HG03159 (cell line): ENCODE data around the gene APOBEC3H.

Experiments
- ATAC-seq: cut with Tn5 transposase; IDR thresholded peaks from one replicate; pipeline ENCODE4 v1.9.1; 2021; ENCODE audit warnings: mild to moderate bottlenecking, moderate library complexity; ENCODE audit not compliant: unreplicated experiment

The APOBEC3H gene

DNA sequence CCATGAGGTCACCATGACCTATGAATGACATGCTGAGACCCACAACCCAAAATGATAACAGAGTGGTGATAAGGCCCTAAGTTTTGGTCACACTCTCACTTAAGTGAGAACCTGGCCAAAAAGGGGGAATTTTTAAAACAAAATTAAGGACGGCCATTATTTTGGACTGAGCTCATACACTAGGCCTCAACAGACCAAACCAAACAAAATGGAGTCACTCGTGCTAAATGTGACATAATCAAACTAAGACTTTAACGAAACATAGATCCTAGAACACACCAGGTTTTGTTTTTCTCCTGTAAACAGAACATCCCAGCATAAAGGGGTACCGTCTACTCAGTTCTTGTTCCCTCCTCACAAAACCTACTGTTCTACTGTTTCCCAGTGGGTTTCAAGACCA, 11.4 kb downstream of the APOBEC3H start:
- no peak for ATAC-seq

GRCh38 chr22:39109361-39109760, 12.3 kb downstream of the APOBEC3H start:
- no peak for ATAC-seq

DNA sequence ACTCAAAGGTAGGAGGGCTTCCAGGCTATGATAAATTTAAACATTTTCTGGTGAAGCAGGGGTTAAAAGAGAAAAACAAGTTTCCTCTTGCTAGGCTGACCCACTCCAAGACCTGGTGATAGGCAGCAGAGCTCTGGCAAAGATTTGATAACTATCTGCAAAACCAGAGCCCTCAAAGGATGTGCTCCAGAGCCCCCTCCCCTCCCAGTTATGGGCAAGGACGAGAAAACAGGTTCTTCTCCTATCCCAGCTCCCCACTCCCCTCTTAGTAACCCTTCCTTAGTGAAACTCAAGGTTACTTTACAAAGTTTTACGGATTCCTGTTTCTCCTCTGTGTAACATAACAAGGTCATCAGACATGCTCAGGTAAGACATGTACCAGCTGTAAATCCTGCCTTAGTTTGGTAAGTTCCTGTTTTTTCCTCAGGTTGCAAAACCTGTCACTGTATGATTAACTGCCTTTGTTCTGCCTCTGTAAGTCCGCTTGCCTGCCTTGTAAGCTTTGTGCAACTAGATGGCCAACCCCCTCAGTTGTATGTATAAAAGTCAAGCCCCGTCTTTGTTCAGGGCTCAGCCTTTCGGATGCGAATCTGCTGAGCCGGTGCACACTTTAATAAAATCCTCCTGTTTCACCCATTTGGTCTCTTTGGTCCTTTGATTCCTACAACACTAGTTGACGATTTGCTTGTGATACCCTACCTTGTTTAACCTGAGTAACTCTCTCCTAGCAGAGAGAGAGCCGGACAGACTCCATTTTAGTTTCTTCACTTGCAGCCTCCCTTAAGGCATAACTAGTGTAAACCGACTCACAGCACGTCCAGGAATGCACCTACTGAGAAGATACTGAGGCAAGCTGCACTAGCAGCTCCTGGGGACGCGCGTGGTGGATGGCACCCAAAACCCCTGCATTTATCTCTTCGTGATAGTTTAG, 13.9 kb downstream of the APOBEC3H start:
- ATAC-seq = no peak

GRCh38 chr22:39114112-39114511, 17.1 kb downstream of the APOBEC3H start:
- no peak for ATAC-seq

GRCh38 chr22:39115570-39115969, 18.5 kb downstream of the APOBEC3H start:
- ATAC-seq = no peak

DNA sequence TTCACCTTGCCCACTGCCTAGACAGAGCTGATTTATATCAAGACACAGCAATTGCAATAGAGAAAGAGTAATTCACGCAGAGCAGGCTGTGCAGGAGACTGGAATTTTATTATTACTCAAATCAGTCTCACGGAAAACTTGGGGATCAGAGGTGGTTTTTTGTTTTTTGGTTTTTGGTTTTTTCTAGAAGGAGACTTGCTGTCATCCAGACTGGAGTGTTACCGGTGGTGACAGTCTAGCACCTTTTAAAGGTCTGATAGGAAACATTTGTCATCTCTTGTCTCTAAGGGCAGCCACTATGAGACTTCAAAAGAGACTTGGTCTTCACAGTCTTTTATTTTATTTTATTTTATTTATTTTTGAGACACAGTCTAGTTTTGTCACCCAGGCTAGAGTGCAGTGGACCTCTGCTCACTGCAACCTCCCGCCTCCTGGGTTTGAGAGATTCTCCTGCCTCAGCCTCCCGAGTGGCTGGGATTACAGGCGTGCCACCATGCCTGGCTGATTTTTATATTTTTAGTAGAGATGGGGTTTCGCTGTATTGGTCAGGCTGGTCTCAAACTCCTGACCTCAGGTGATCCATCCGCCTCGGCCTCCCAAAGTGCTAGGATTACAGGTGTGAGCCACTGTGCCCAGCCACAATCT, 19.1 kb downstream of the APOBEC3H start:
- no peak for ATAC-seq

- ATAC-seq = peak; percentile 53
Measured at GRCh38 chr22:39117585-39118191, 20.6 kb downstream of the APOBEC3H start.

DNA sequence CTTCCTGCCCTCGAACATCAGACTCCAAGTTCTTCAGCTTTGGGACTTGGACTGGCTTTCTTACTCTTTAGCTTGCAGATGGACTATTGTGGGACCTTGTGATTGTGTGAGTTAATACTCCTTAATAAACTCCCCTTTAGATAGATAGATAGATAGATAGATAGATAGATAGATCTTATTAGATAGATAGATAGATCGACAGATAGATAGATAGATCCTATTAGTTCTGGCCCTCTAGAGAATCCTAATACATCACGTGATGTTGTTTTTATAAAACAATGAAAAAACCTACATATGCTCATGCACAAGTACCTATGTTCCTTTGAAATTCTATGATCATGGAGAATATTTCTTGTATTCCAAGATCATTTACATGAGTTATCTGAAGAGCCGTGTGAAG, 23.9 kb downstream of the APOBEC3H start:
- ATAC-seq = no peak

- no peak for ATAC-seq
Measured at GRCh38 chr22:39122772-39123470, 25.9 kb downstream of the APOBEC3H start.

- no peak for ATAC-seq
Measured at GRCh38 chr22:39123751-39124581, 26.9 kb downstream of the APOBEC3H start.

GRCh38 chr22:39125622-39126021, 28.6 kb downstream of the APOBEC3H start:
- ATAC-seq = no peak

GRCh38 chr22:39128508-39128907, 31.5 kb downstream of the APOBEC3H start:
- no peak for ATAC-seq

GRCh38 chr22:39129081-39129480, 32.0 kb downstream of the APOBEC3H start:
- no peak for ATAC-seq

- ATAC-seq = no peak
Measured at GRCh38 chr22:39129746-39130145, 32.7 kb downstream of the APOBEC3H start.

DNA sequence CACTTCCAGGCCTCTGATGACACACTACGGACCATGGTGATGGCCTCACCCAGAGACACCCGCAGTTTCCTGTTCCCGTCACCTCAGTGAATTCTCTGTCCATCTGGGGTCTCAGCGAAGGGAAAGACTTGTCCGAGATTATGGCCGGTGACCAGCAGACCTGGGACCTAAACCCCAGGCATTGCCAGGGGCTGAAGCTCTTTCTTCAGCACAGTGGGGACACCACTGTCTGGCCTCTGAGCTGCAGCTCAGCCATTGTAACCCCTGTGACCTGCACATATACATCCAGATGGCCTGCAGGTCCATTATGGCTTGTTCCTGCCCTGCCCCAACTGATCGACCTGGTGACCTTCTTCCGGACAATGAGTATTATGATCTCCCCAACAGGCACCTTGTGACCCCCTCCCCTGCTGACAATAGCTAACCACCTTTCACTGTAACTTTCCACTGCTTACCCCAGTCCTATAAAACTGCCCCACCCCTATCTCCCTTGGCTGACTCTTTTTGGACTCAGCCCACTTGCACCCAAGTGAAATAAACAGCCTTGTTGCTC, 33.2 kb downstream of the APOBEC3H start:
- ATAC-seq = no peak

DNA sequence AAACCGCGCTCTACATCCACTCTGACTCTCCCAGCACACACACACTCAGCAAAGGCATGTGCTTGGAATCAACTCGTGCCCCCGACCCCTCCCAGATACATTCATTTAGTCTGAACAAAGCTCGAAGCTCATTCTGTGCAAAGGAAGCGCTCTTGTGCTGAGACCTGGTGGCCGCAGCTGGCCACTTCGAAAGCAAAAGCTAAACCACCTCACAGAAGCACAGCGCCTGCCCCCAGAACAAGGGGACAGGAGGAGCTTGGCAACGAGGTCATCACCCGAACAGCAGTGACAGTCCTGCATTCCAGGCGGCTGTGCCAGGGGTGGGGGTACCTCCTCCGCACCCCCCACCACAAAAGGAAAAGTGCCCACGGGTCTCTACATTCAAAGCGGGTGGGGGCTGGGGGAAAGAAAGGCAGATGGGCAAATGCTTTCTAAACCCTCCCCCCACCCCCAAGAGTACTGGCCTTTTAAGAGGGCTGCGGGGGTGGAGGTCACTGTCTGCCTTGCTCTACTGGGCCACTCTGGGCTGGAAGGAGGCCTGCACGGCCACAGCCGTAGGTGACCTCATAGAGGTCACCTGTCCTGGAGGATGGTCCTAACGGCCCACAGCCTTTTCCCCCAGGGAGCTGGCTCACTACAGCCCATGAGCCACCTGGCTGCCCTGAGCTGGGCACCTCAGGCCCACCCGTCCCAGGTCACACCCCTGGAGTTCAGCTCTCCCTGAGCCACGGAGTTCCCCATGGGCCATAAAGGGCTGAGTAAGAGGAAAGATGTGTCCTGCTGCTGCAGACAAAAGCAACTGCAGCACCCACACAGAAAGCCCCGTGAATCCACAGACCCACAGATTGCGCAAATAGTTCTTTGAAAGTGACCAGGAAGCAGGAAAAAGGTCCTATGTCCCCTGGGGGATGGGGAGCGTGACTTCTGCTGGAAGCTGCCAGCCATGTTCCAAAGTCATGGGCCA, 34.1 kb downstream of the APOBEC3H start:
- no peak for ATAC-seq

GRCh38 chr22:39132281-39132680, 35.2 kb downstream of the APOBEC3H start:
- no peak for ATAC-seq

- no peak for ATAC-seq
Measured at GRCh38 chr22:39132871-39133524, 36.0 kb downstream of the APOBEC3H start.
